HCT116 (cell line): ENCODE results near the gene TTC23L. TPM values are rescaled to one million over a fixed set of nuclear protein-coding genes. Genes with fewer than 3 reads are reported as not detected.

Experiments used
- ATAC-seq: fragments of 200-7000 bp; cut with Tn5 transposase; 2 replicates; pipeline ENCODE4 v1.9.1; 2020; ENCODE audit warnings: mild to moderate bottlenecking, moderate library complexity
- BruUV-seq: library from RNA; stranded (reverse); fragments of 400-500 nt; replicated peaks from 2 replicates; lab custom pipeline; 2021; lab: Mats Ljungman, UMichigan
- CTCF ChIA-PET: fragments of 300-600 bp; sonication (Branson Sonifier 250); formaldehyde crosslinking; loops from one replicate; lab custom pipeline; 2021; ENCODE audit warnings: antibody characterized with exemption; lab: Charles Lee
- POLR2A ChIA-PET: fragments of 300-600, 350-600 bp; sonication (Branson Sonifier 250); formaldehyde crosslinking; loops from one replicate; lab custom pipeline; 2021; ENCODE audit warnings: antibody characterized with exemption; lab: Charles Lee
- RAD21 ChIA-PET, 2 experiments: fragments of 300-600 bp; sonication (Branson Sonifier 250); formaldehyde crosslinking; loops; one replicate each; lab custom pipeline; 2023; ENCODE audit warnings: low total read pairs in 2 of 2; ENCODE audit not compliant: uncharacterized antibody in 2 of 2, unreplicated experiment in 2 of 2, low non-redundant PET in 1 of 2; lab: Charles Lee
- DNase-seq: peaks from one replicate; pipeline ENCODE4 v3.0.0-alpha.2; 2010; ENCODE audit warnings: low read depth, low spot score
- H2AFZ ChIP-seq: fragments of 200-600 bp; shearing (Covaris generic), sonication (generic); 2 replicates; pipeline ENCODE4 v1.6.1; 2017; ENCODE audit warnings: low read depth, mixed run types, mixed read lengths, antibody characterized with exemption, low read length; ENCODE audit not compliant: poor library complexity, severe bottlenecking
- H3K27ac ChIP-seq: 2 replicates; pipeline ENCODE4 v1.5.1; 2012; ENCODE audit warnings: low read depth, low read length
- H3K27me3 ChIP-seq: fragments of 200-600 bp; sonication (generic); 2 replicates; pipeline ENCODE4 v1.6.1; 2016; ENCODE audit warnings: mixed run types, low read length, mixed read lengths; ENCODE audit not compliant: insufficient read depth
- H3K36me3 ChIP-seq, 2 experiments: fragments of 200-500 bp in 1 of 2; fragments of 200-600 bp in 1 of 2; sonication (Bioruptor generic) in 1 of 2; sonication (generic) in 1 of 2; 2 replicates each; pipeline versions ENCODE4 v1.5.1 to v1.6.1; 2014 to 2016; ENCODE audit warnings: low read length in 2 of 2, inconsistent platforms in 1 of 2, mixed read lengths in 1 of 2, mixed run types in 1 of 2; ENCODE audit not compliant: insufficient read depth in 2 of 2, control insufficient read depth in 1 of 2
- H3K4me1 ChIP-seq, 2 experiments: fragments of 200-600 bp in 1 of 2; sonication (generic) in 1 of 2; 2 replicates each; pipeline versions ENCODE4 v1.5.1 to v1.6.1; 2012 to 2017; ENCODE audit warnings: low read length in 2 of 2, inconsistent platforms in 1 of 2, mild to moderate bottlenecking in 1 of 2, mixed read lengths in 1 of 2, mixed run types in 1 of 2, moderate library complexity in 1 of 2; ENCODE audit not compliant: insufficient read depth in 2 of 2, control insufficient read depth in 1 of 2
- H3K4me2 ChIP-seq: fragments of 200-600 bp; sonication (generic); 2 replicates; pipeline ENCODE4 v1.6.1; 2017; ENCODE audit warnings: mixed run types, low read length, mixed read lengths
- H3K4me3 ChIP-seq, 2 experiments: fragments of 200-600 bp in 1 of 2; sonication (generic) in 1 of 2; replicated peaks in 1 of 2; 2 replicates each; pipeline ENCODE4 v1.5.1; 2011 to 2016; ENCODE audit warnings: low read length in 2 of 2, control low read depth in 1 of 2, low read depth in 1 of 2, mild to moderate bottlenecking in 1 of 2, mixed read lengths in 1 of 2, mixed run types in 1 of 2
- H3K79me2 ChIP-seq: fragments of 200-600 bp; sonication (generic); 2 replicates; pipeline ENCODE4 v1.6.1; 2017; ENCODE audit warnings: mild to moderate bottlenecking, mixed run types, low read length, moderate library complexity, mixed read lengths; ENCODE audit not compliant: insufficient read depth
- H3K9ac ChIP-seq: fragments of 200-600 bp; sonication (generic); 2 replicates; pipeline ENCODE4 v1.6.1; 2016; ENCODE audit warnings: low read length, mixed read lengths
- H3K9me2 ChIP-seq: fragments of 200-600 bp; sonication (generic), shearing (Covaris generic); 2 replicates; pipeline ENCODE4 v1.6.1; 2017; ENCODE audit warnings: mixed run types, mild to moderate bottlenecking, moderate library complexity; ENCODE audit not compliant: insufficient read depth
- H3K9me3 ChIP-seq, 2 experiments: fragments of 200-500 bp in 1 of 2; fragments of 200-600 bp in 1 of 2; sonication (Bioruptor generic) in 1 of 2; sonication (generic) in 1 of 2; 2 replicates each; pipeline ENCODE4 v1.6.1; 2014 to 2017; ENCODE audit warnings: low read length in 2 of 2, mixed read lengths in 2 of 2, inconsistent platforms in 1 of 2, low read depth in 1 of 2, mild to moderate bottlenecking in 1 of 2, mixed run types in 1 of 2, moderate library complexity in 1 of 2; ENCODE audit not compliant: control insufficient read depth in 1 of 2, insufficient read depth in 1 of 2
- H4K20me1 ChIP-seq: fragments of 200-600 bp; sonication (generic), shearing (Covaris generic); 2 replicates; pipeline ENCODE4 v1.6.1; 2017; ENCODE audit warnings: mixed run types, mild to moderate bottlenecking, moderate library complexity; ENCODE audit not compliant: insufficient read depth
- CBX3 ChIP-seq: IDR thresholded peaks from 2 replicates; pipeline ENCODE4 v1.6.1; 2012; ENCODE audit warnings: low read depth
- CEBPB ChIP-seq: IDR thresholded peaks from 2 replicates; pipeline ENCODE4 v1.6.1; 2012; ENCODE audit warnings: low read depth
- EGR1 ChIP-seq: IDR thresholded peaks from 2 replicates; pipeline ENCODE4 v1.6.1; 2012; ENCODE audit warnings: low read depth
- ELF1 ChIP-seq: IDR thresholded peaks from 2 replicates; pipeline ENCODE4 v1.6.1; 2012; ENCODE audit warnings: low read depth, borderline replicate concordance
- EZH2phosphoT487 ChIP-seq: fragments of 200-600 bp; IDR thresholded peaks from 2 replicates; pipeline ENCODE4 v1.6.1; 2018; ENCODE audit warnings: antibody characterized with exemption, borderline replicate concordance
- JUND ChIP-seq: IDR thresholded peaks from 2 replicates; pipeline ENCODE4 v1.6.1; 2012
- POLR2A ChIP-seq: IDR thresholded peaks from 2 replicates; pipeline ENCODE4 v1.7.0; 2011; ENCODE audit warnings: borderline replicate concordance; ENCODE audit not compliant: insufficient read depth, insufficient read length; ENCODE audit errors: extremely low read depth
- RAD21 ChIP-seq: IDR thresholded peaks from 2 replicates; pipeline ENCODE4 v1.6.1; 2012; ENCODE audit warnings: low read depth, mild to moderate bottlenecking
- SP1 ChIP-seq: IDR thresholded peaks from 2 replicates; pipeline ENCODE4 v1.6.1; 2012; ENCODE audit warnings: low read depth
- SRF ChIP-seq: IDR thresholded peaks from 2 replicates; pipeline ENCODE4 v1.6.1; 2012; ENCODE audit warnings: low read depth
- TCF7L2 ChIP-seq: IDR thresholded peaks from 2 replicates; pipeline ENCODE4 v1.7.0; 2011; ENCODE audit warnings: borderline replicate concordance, inconsistent platforms; ENCODE audit not compliant: insufficient read depth, insufficient read length; ENCODE audit errors: extremely low read depth
- ZFX ChIP-seq: fragments of 450-650 bp; IDR thresholded peaks from 2 replicates; pipeline ENCODE4 v1.6.1; 2017
- intact Hi-C: fragments of 100-400 bp; cut with micrococcal nuclease; formaldehyde crosslinking; loops from 2 replicates; pipeline ENCODE4 v1.10.0; 2022
- total RNA-seq: library from RNA; stranded (reverse); gene quantifications from one replicate; pipeline ENCODE4 v1.2.1, GENCODE V29; 2021; ENCODE audit not compliant: unreplicated experiment
- TF ChIP-seq, protein P1 (sequence below): IDR thresholded peaks from 2 replicates; pipeline ENCODE4 v1.6.1; 2011; ENCODE audit warnings: mild to moderate bottlenecking, low read length, moderate library complexity; ENCODE audit not compliant: insufficient replicate concordance; ENCODE audit errors: extremely low read depth
- TF ChIP-seq, protein P2 (sequence below): IDR thresholded peaks from 2 replicates; pipeline ENCODE4 v1.6.1; 2012

TTC23L gene
- total RNA-seq, 1 experiment from 2014 or later: 1.0 TPM

DNA sequence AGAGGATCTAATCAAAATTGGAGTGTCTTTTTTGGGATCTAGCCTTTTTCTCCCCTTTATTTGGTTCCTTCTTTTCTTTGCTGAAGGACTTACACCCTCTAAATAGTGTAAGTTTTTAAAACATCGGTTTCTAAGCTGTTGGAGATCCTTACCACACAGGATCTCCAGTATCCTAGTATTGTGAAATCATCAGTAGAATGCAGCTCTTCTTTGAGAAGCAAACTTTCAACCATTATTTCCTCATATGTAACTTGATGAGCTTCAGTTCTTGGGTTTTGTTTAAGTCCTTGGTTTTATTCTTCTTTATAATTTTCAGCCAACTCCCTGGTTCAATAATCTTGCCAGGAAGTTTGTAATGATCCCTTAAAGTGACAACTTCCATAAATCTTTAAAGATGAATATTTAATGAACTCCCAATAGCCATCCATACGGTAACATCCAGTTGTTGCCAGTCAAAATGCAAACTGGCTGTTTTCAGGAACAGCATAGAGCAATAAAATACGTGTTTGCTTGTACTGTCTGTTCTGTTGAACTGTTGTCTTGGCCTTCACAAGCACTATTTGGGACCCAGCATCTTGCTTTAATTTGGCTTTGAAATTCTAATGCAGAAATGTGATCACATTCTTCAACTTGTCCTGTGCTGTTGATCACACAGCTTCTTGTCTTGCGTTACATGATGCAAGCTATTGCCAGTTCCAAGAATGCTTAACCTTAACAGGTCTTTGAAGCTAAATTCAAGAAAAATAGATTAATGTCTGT, 34.8 kb upstream of the TTC23L start:
- Histone ChIP-seq H2AFZ (no peak overlapping the region), H3K9me3 (no peaks in the 10 kb centered on the region), H3K9ac (no peak overlapping the region), H3K36me3 (no peaks in the 10 kb centered on the region), H3K79me2 (no peaks in the 10 kb centered on the region), H3K4me1 (no peaks in the 10 kb centered on the region), H4K20me1 (no peaks in the 10 kb centered on the region), H3K4me2 (no peak overlapping the region), H3K4me3 (no peak overlapping the region), H3K27me3 (no peaks in the 10 kb centered on the region), H3K27ac (no peak overlapping the region), H3K9me2 (no peaks in the 10 kb centered on the region)
- TF ChIP-seq CEBPB: no peak
- ChIA-PET POLR2A (no interaction called here), RAD21 (no interaction called here), CTCF (no interaction called here)
- DNase-seq (no peak), ATAC-seq (no peak)
- no TSS peak for BruUV-seq
- intact Hi-C loops: no loop called here

DNA sequence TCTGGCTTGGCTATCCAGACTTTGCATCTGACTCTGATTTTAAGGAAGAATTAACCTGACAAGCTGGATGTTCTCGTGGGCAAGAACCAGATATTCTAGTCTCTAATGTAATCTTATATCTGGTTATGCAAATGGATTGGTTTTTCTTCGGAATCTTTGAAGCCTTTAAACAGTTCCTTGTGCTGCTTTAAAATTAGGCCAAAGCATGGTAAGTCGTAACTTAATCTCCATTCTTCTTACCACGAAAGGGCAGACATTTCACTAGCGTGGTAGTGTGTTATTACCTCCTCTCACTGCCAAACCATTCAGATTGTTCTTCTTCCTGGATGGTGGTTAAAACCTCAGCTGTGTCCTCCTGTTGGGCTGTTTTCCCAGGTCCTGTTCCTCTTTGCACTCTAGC, 34.1 kb upstream of the TTC23L start:
- Histone ChIP-seq H3K79me2 (no peaks in the 10 kb centered on the region), H3K4me1 (no peaks in the 10 kb centered on the region), H3K4me3 (no peak overlapping the region), H3K4me2 (no peak overlapping the region), H2AFZ (no peak overlapping the region), H3K9me3 (no peaks in the 10 kb centered on the region), H3K9me2 (no peaks in the 10 kb centered on the region), H3K9ac (no peak overlapping the region), H3K36me3 (no peaks in the 10 kb centered on the region), H4K20me1 (no peaks in the 10 kb centered on the region), H3K27me3 (no peaks in the 10 kb centered on the region), H3K27ac (no peak overlapping the region)
- intact Hi-C loops: no loop called here
- ChIA-PET CTCF (no interaction called here), RAD21 (no interaction called here), POLR2A (no interaction called here)
- BruUV-seq: no TSS peak
- TF ChIP-seq EGR1 (no peak), POLR2A (no peak), SP1 (no peak), EZH2phosphoT487 (no peak), ZFX (no peak), CBX3 (no peak), TCF7L2 (no peak), RAD21 (no peak), JUND (no peak), ELF1 (no peak), SRF (no peak)
- TF ChIP-seq, protein P1, sequence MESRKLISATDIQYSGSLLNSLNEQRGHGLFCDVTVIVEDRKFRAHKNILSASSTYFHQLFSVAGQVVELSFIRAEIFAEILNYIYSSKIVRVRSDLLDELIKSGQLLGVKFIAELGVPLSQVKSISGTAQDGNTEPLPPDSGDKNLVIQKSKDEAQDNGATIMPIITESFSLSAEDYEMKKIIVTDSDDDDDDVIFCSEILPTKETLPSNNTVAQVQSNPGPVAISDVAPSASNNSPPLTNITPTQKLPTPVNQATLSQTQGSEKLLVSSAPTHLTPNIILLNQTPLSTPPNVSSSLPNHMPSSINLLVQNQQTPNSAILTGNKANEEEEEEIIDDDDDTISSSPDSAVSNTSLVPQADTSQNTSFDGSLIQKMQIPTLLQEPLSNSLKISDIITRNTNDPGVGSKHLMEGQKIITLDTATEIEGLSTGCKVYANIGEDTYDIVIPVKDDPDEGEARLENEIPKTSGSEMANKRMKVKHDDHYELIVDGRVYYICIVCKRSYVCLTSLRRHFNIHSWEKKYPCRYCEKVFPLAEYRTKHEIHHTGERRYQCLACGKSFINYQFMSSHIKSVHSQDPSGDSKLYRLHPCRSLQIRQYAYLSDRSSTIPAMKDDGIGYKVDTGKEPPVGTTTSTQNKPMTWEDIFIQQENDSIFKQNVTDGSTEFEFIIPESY: no peak
- TF ChIP-seq, protein P2, sequence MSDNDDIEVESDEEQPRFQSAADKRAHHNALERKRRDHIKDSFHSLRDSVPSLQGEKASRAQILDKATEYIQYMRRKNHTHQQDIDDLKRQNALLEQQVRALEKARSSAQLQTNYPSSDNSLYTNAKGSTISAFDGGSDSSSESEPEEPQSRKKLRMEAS: no peak
- no peak for DNase-seq
- ATAC-seq: no peak
